HG03103 (cell line): ENCODE results near the gene GBX1.

ENCODE experiments used
- ATAC-seq: cut with Tn5 transposase; IDR thresholded peaks from one replicate; pipeline ENCODE4 v1.9.1; 2021; ENCODE audit warnings: low read depth; ENCODE audit not compliant: unreplicated experiment

Gene GBX1

DNA sequence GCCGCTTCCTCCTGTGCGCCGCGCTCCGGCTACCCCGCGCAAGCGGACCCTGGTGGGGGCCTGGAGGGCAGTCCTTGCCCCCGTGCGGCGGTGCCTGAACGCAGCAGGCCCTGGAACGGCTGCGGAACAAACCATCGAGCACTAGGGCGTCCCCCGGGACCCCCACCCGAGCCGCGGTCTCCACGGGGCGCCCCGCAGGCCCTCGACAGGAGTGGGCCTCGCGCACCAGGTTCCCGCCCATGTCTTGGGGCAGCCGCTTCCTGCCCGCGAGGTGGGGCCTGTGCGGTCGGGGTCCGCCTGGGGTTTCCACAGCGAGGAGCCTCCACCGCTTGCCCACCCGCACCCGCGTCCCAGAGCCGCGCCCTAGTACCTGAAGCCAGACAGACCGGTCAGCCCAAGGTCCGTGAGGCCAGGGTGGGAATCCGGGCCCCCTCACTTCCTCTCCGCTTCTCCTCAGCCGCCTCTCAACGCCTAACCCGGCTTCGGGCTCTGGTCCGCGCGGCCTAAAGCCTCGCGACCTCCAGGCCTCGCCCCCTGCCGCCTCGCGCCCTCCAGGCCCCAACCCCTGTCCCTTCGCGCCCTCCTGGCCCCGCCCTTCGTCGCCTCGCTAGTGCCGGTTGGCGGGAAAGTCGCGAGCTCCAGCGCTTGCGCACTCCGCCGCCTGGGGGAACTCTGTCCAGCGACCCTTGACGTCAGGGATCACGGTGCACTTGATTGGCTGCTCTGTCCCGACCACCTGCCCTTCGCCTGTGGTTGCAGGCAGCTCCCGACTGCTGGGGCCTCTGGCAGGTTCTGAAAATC is 7.0 kb upstream of the GBX1 start:
- no peak for ATAC-seq

- ATAC-seq: no peak
These were observed 6.1 kb upstream of the GBX1 start for GRCh38 chr7:151173386-151174245.

DNA sequence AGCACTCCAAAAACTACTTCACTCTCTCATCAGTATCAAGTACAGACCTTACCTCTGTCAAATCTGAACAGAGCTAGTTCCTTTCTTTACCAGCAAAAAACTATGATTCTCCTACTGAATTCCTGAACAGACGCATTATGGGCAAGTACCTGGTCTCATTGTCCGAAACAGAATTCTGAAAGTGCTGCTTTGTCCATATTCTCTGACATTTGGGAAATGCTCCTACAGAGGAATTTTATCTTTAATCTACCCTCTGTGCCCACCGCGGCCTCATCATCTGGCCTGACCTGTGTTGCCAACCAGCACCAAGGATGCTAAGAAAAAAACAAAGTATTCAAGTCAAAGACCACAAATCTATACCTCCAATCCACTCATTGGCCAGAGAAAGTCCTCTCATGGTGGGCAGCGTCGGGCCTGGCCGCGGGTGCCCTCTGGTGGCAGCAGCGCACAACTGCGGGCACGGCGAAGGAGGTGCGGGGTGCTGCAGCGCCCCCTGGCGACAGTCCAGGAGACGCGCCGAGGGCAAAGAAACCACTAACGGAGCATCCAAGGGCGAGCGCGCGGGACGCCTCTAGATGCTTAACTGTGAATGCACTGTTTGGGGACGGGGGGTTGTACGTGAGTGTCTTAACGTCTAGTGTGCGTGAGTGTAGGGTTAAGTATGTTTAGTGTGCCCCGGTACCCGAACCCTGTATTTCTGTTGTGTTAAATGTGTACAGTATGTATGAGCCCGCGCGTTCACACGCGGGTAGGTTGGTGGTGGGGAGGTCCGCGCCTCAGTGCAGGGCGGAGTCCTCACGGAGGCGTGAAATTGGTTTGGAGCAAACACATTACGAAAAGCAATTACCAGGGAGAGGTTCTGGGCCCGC is 5.0 kb upstream of the GBX1 start:
- ATAC-seq: no peak

DNA sequence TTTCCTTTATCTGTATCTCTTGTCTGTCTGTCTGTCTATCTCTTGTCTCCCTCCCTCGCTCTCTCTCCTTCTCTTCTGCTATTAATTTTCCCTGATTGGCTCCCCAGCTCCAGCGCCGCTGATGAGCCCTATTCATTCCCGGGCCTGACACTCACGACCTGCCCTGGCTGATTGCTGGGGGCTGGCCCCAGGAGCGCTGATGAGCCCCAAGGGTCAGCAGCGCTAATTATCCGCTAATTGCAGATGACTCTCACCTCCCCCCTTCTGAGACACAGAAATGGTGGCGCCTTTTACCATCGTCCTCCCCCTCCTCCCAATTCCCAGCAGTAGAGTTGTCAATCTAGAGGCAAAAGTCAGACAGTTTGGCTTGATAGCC is 1.3 kb upstream of the GBX1 start:
- no peak for ATAC-seq

- ATAC-seq: peak; percentile 59
These were observed 701 bp upstream of the GBX1 start for GRCh38 chr7:151168003-151168786.

GRCh38 chr7:151166629-151167196 is 781 bp downstream of the GBX1 start:
- ATAC-seq: no peak

DNA sequence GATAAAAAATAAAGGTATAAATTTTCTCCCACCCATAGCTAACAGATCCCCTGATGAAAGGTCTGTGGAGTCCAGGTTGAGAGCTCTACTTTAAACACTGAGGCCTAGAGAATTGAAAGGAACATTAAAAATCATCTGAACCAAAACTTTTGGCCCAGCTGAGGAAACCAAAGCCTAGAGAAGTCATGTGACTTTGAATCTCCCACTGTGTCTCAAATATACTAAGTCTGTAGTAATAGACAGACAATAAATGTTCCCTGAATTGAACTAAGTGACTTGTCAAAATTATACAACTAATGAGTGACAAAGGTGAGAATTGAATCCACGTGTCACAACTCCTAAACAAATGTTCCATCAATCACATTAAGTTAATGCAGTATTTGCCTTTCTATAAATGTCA is 5.7 kb downstream of the GBX1 start:
- no peak for ATAC-seq

DNA sequence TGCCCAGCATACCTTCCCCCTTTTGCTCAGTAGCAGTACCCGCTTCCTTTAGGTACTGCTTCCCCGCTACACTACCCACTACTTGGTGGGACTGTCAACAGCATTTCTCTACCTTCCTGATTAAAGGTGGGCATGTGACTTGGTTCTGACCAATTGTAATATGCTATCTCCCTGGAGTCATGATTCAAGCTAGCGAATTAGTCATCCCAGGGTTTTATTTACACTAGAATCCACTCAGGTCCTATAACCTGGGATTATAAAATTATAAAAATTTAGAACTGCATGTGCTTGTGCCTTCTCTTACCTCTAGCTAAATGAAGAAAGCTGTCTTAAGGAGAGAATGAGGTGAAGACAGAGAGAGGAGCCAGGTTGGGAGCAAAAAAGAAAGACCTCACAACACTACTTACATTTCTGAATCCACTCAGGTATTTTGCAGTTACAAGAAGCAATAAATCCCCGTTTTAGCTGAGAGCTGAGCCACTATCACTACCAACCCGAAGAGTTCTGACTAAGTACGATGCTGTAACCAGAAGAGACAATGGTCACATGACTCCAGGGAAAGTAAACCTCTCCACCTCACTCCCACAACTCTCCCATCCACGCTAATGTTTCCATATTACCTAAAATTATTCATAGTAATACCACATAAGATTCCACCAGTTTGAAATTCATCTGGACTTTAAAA is 9.7 kb downstream of the GBX1 start:
- no peak for ATAC-seq

GRCh38 chr7:151152643-151153513 is 14.6 kb downstream of the GBX1 start:
- ATAC-seq: no peak

GRCh38 chr7:151150388-151150787 is 17.1 kb downstream of the GBX1 start:
- no peak for ATAC-seq

GRCh38 chr7:151148319-151149259 is 18.9 kb downstream of the GBX1 start:
- no peak for ATAC-seq

- ATAC-seq: no peak
These were observed 20.7 kb downstream of the GBX1 start for GRCh38 chr7:151146761-151147160.

- ATAC-seq: no peak
These were observed 23.1 kb downstream of the GBX1 start for GRCh38 chr7:151144387-151144786.

GRCh38 chr7:151143261-151144015 is 24.1 kb downstream of the GBX1 start:
- ATAC-seq: no peak

GRCh38 chr7:151142686-151143040 is 24.8 kb downstream of the GBX1 start:
- ATAC-seq: no peak

DNA sequence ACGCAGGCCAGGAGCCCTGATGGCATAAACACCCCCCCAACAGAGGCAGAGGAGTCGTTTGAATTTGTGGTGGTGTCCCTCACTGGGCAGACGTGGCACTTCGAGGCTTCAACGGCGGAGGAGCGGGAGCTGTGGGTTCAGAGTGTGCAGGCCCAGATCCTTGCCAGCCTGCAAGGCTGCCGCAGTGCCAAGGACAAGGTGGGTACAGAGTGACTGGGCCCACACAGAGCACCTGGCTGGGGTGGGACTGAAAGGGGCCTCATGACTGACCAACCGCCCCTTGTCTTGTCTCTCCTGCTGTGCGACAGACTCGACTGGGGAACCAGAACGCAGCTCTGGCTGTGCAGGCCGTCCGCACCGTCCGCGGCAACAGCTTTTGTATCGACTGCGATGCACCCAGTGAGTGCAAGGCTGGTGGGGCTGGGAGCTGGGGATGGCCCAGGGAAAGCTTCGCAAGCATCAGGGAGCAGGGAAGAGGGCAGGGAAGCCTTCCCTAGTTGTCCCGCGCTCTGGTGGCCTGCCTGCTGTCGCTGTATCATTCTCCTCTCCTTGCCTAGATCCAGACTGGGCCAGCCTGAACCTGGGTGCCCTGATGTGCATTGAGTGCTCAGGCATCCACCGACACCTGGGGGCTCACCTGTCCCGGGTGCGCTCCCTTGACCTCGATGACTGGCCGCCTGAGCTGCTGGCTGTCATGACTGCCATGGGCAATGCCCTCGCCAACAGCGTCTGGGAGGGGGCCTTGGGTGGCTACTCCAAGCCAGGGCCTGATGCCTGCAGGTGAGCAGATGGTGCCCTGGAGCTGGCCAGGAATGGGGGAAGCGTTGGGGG is 25.4 kb downstream of the GBX1 start:
- ATAC-seq: no peak
